Tibial nerve (tissue), 4 donors: ENCODE data around the gene JMJD1C. TPM values are rescaled to one million over a fixed set of nuclear protein-coding genes. Genes with fewer than 3 reads are reported as not detected.
A peak's percentile ranks its signal among the peaks of the same experiment; 100 is the strongest.

Experiments used
- DNase-seq, 2 donors: peaks; one replicate each; pipeline ENCODE4 v3.0.0-alpha.2; 2019; ENCODE audit warnings: low spot score in 2 of 2
- H3K27ac ChIP-seq, 4 donors: fragments of 200-600 bp; sonication (generic) in 3 of 4; one replicate each; pipeline ENCODE4 v1.5.1; 2017 to 2019; ENCODE audit warnings: mild to moderate bottlenecking in 1 of 4
- H3K27me3 ChIP-seq, 2 donors: fragments of 200-600 bp; sonication (generic) in 1 of 2; one replicate each; pipeline versions ENCODE4 v1.5.1 to v1.6.0; 2017 to 2019
- H3K36me3 ChIP-seq, 3 donors: fragments of 200-600 bp; sonication (generic); one replicate each; pipeline ENCODE4 v1.5.1; 2018 to 2019
- H3K4me1 ChIP-seq, 4 donors: fragments of 200-600 bp; sonication (generic) in 3 of 4; one replicate each; pipeline ENCODE4 v1.5.1; 2017 to 2019
- H3K4me3 ChIP-seq, 4 donors: fragments of 200-600 bp; sonication (generic) in 3 of 4; one replicate each; pipeline ENCODE4 v1.5.1; 2017 to 2019; ENCODE audit warnings: mild to moderate bottlenecking in 1 of 4, moderate library complexity in 1 of 4
- H3K9me3 ChIP-seq, 4 donors: fragments of 200-600 bp; sonication (generic) in 3 of 4; one replicate each; pipeline ENCODE4 v1.5.1; 2017 to 2019
- CTCF ChIP-seq, 5 experiments: fragments of 200-600 bp in 3 of 5; fragments of 450-650 bp in 2 of 5; sonication (generic) in 3 of 5; IDR thresholded peaks; one replicate each; pipeline ENCODE4 v1.5.1; 2016 to 2019; ENCODE audit warnings: antibody characterized with exemption in 5 of 5, mild to moderate bottlenecking in 3 of 5, moderate library complexity in 2 of 5
- EP300 ChIP-seq, 2 donors: sonication (generic); formaldehyde crosslinking; IDR thresholded peaks; one replicate each; pipeline ENCODE4 v1.6.1; 2017; ENCODE audit warnings: antibody characterized with exemption in 2 of 2, mild to moderate bottlenecking in 1 of 2
- POLR2A ChIP-seq, 2 donors: fragments of 450-650 bp; IDR thresholded peaks; one replicate each; pipeline ENCODE4 v1.6.1; 2017; ENCODE audit warnings: antibody characterized with exemption in 2 of 2, mild to moderate bottlenecking in 2 of 2, moderate library complexity in 2 of 2
- WGBS, 2 donors: methylation state at CpG; one replicate each; pipeline ENCODE4 v1.1.5; 2018; 5-methylcytosine and 5-hydroxymethylcytosine counted together
- total RNA-seq, 4 donors: library from RNA; depleted of rRNA; stranded (reverse); fragments of >200 nt; gene quantifications; one replicate each; pipeline ENCODE4 v1.1.0, GENCODE V29; 2016

The JMJD1C gene
- total RNA-seq, 4 donors from 2014 or later = 100 to 156 (median 131) TPM

DNA sequence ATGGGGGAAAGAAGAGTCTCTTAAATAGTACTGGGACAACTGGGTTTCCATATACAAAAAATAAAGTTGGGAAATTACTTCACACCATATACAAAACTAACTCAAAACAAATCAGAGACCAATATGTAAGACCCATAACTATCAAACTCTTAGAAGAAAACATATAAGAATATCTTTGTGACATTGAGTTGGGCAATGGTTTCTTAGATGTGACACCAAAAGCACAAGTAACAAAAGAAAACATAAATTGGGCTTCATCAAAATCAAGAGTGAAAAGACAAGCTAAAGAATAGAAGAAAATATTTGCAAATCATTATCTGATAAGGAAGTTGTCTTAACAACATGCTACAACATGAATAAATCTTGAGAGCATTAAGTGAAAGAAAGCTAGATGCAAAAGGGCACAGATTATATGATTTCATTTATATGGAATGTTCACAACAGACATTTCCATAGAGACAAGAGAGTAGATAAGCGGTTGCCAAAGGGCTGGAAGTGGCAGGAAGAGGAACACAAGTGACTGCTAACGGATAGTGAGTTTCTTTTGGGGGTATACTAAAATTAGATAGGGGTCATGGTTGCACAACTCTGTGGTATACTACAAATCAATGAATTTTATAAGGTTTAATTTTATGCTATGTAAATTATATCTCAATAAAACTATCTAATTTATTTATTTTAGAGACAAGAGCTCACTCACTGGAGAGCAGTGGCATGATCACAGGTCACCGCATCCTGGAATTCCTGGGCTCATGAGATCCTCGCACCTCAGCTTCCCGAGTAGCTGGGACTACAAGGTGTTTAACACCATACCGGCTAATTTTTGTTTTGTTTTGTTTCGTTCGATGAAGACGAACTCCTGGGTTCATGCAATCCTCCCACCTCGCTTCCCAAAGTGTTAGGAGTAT lies 35.4 kb downstream of the JMJD1C start:
- H3K36me3 ChIP-seq = no peaks in the 10 kb centered on the region
- DNase-seq = no peak
- 76 to 77% methylated on average over 10 of the region's 10 CpGs for WGBS, 2 donors
- peak overlapping the region in 1 of 4 donors; percentile 65 for H3K27ac ChIP-seq
- H3K4me3 ChIP-seq = no peak overlapping the region
- H3K4me1 ChIP-seq = peaks cover 0 to 76% (median 30%) of the 10 kb centered on the region in 4 donors
- TF ChIP-seq POLR2A (IDR thresholded peaks at IDR 0.05) (no peak), EP300 (IDR thresholded peaks at IDR 0.05) (no peak), CTCF (IDR thresholded peaks at IDR 0.05) (no peak)
- no peaks in the 10 kb centered on the region for H3K9me3 ChIP-seq
- no peaks in the 10 kb centered on the region for H3K27me3 ChIP-seq

GRCh38 chr10:63429281-63429680 lies 36.5 kb downstream of the JMJD1C start:
- WGBS, 2 donors = 26 to 33% methylated on average over 2 of the region's 2 CpGs
- Histone ChIP-seq H3K27ac (peak overlapping the region in 2 of 4 donors; percentile 33 to 65), H3K36me3 (no peaks in the 10 kb centered on the region)

GRCh38 chr10:63427013-63427412 lies 38.8 kb downstream of the JMJD1C start:
- TF ChIP-seq CTCF (IDR thresholded peaks at IDR 0.05) = no peak
- TF ChIP-seq EP300 (IDR thresholded peaks at IDR 0.05) = no peak
- TF ChIP-seq POLR2A (IDR thresholded peaks at IDR 0.05) = no peak
- H3K27me3 ChIP-seq = no peaks in the 10 kb centered on the region
- WGBS, 2 donors = 95 to 97% methylated on average over 17 to 19 of the region's 19 CpGs
- no peak for DNase-seq
- H3K4me1 ChIP-seq = peaks cover 0 to 70% (median 24%) of the 10 kb centered on the region in 4 donors
- no peaks in the 10 kb centered on the region for H3K36me3 ChIP-seq
- H3K9me3 ChIP-seq = no peaks in the 10 kb centered on the region
- no peak overlapping the region for H3K27ac ChIP-seq
- H3K4me3 ChIP-seq = no peak overlapping the region

More at GRCh38 chr10:63429281-63429680, 36.5 kb downstream of the JMJD1C start:
- TF ChIP-seq EP300 (IDR thresholded peaks at IDR 0.05) (no peak), CTCF (IDR thresholded peaks at IDR 0.05) (no peak), POLR2A (IDR thresholded peaks at IDR 0.05) (no peak)
- Histone ChIP-seq H3K4me1 (peaks cover 0 to 69% (median 27%) of the 10 kb centered on the region in 4 donors), H3K9me3 (no peaks in the 10 kb centered on the region), H3K4me3 (no peak overlapping the region), H3K27me3 (no peaks in the 10 kb centered on the region)
- DNase-seq = no peak

DNA sequence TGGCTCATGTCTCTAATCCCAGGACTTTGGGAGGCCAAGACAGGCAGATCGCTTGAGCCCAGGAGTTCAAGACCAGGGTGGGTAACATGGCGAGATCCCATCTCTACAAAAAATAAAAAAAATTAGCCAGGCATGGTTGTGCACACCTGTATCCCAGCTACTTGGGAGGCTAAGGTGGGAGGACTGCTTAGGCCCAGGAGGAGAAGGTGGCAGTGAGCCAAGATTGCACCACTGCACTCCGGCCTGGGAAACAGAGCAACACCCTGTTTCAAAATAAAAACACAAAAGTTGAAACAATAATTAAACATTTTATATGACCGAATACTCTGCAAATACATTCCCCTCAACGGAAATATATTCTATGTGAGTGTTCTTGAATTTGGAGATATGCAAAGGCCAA lies 40.3 kb downstream of the JMJD1C start:
- no peak overlapping the region for H3K4me3 ChIP-seq
- H3K9me3 ChIP-seq = no peaks in the 10 kb centered on the region
- 61 to 70% methylated on average over 5 of the region's 5 CpGs for WGBS, 2 donors
- TF ChIP-seq CTCF (IDR thresholded peaks at IDR 0.05) = no peak
- no peak for TF ChIP-seq EP300 (IDR thresholded peaks at IDR 0.05)
- TF ChIP-seq POLR2A (IDR thresholded peaks at IDR 0.05) = no peak
- H3K27ac ChIP-seq = no peak overlapping the region
- no peaks in the 10 kb centered on the region for H3K36me3 ChIP-seq
- H3K27me3 ChIP-seq = no peaks in the 10 kb centered on the region
- H3K4me1 ChIP-seq = peaks cover 0 to 57% (median 18%) of the 10 kb centered on the region in 4 donors
- DNase-seq = no peak

DNA sequence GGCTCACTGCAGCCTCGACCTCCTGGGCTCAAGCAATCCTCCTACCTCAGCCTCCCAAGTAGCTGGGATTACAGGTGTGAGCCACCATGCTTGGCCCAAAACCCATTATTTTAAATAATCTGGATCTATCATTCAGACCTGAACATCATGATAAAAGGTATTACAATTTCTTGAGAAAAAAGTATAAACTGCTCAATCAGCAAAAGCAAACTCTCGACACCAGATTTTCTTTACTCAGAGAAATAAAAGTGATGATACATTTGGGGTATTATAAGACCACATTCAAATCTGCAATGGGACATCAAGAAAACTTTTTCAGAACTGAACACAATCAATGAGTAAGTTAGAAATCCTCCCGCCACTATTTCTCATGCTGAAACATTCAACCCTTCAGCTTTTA lies 41.2 kb downstream of the JMJD1C start:
- Histone ChIP-seq H3K27ac (no peak overlapping the region), H3K9me3 (no peaks in the 10 kb centered on the region), H3K27me3 (no peaks in the 10 kb centered on the region), H3K4me1 (peaks cover 0 to 47% (median 13%) of the 10 kb centered on the region in 4 donors), H3K36me3 (no peaks in the 10 kb centered on the region), H3K4me3 (no peak overlapping the region)
- DNase-seq = no peak
- TF ChIP-seq CTCF (IDR thresholded peaks at IDR 0.05) (no peak), POLR2A (IDR thresholded peaks at IDR 0.05) (no peak), EP300 (IDR thresholded peaks at IDR 0.05) (no peak)
- 97% methylated on average over 3 of the region's 3 CpGs for WGBS, 2 donors
